ENCODE data around the gene SETMAR. TPM values are rescaled to one million over a fixed set of nuclear protein-coding genes. Genes with fewer than 3 reads are reported as not detected.
"Not testable (repeated sequence)": the region's sequence is repeated elsewhere in the genome, so short reads cannot be mapped to it uniquely, and the experiment has no call there.

SETMAR gene
- 10 to 100 TPM in 1 of 2 donors, 1 to 10 TPM in 1; 7.1 to 12.4 TPM for total RNA-seq

GRCh38 chr3:4303187-4304123 is at the start of gene SETMAR:
Gene SETMAR, plus strand, starts transcription at chr3:4303369. Its CDS starts 2 bp downstream, at chr3:4303371.
- peak; percentile 98 for ATAC-seq (replicated peaks)
- H3K4me3 Mint-ChIP-seq = peak within 1 kb of the TSS; percentile 89
- no peaks in the 10 kb centered on the region for H3K9me3 Mint-ChIP-seq
- H3K36me3 Mint-ChIP-seq (ENCODE audit: low read depth) = peaks cover 10% of the 10 kb centered on the region
- no peaks in the 10 kb centered on the region for H3K27me3 Mint-ChIP-seq
- H3K4me1 Mint-ChIP-seq = peaks cover 5% of the 10 kb centered on the region
- peak within 1 kb of the TSS; percentile 90 for H3K27ac Mint-ChIP-seq

- ATAC-seq (replicated peaks) = no peak
- Mint-ChIP-seq H3K27ac (no peak overlapping the region), H3K36me3 (ENCODE audit: low read depth) (no peaks in the 10 kb centered on the region), H3K4me1 (no peaks in the 10 kb centered on the region), H3K27me3 (no peaks in the 10 kb centered on the region), H3K4me3 (no peak overlapping the region), H3K9me3 (no peaks in the 10 kb centered on the region)
These were observed 41.8 kb upstream of the SETMAR start for GRCh38 chr3:4261406-4261805.

GRCh38 chr3:4264040-4264439 is 39.1 kb upstream of the SETMAR start:
- ATAC-seq (replicated peaks) = no peak
- no peaks in the 10 kb centered on the region for H3K9me3 Mint-ChIP-seq
- H3K27me3 Mint-ChIP-seq = no peaks in the 10 kb centered on the region
- H3K4me1 Mint-ChIP-seq = no peaks in the 10 kb centered on the region
- H3K27ac Mint-ChIP-seq = no peak overlapping the region
- H3K4me3 Mint-ChIP-seq = no peak overlapping the region
- H3K36me3 Mint-ChIP-seq (ENCODE audit: low read depth) = no peaks in the 10 kb centered on the region

- H3K27me3 Mint-ChIP-seq = no peaks in the 10 kb centered on the region
- no peak for ATAC-seq (replicated peaks)
- no peak overlapping the region for H3K4me3 Mint-ChIP-seq
- H3K9me3 Mint-ChIP-seq = no peaks in the 10 kb centered on the region
- peaks cover 5% of the 10 kb centered on the region for H3K4me1 Mint-ChIP-seq
- H3K27ac Mint-ChIP-seq = no peak overlapping the region
- H3K36me3 Mint-ChIP-seq (ENCODE audit: low read depth) = no peaks in the 10 kb centered on the region
These were observed 32.4 kb upstream of the SETMAR start for GRCh38 chr3:4270720-4271119.

DNA sequence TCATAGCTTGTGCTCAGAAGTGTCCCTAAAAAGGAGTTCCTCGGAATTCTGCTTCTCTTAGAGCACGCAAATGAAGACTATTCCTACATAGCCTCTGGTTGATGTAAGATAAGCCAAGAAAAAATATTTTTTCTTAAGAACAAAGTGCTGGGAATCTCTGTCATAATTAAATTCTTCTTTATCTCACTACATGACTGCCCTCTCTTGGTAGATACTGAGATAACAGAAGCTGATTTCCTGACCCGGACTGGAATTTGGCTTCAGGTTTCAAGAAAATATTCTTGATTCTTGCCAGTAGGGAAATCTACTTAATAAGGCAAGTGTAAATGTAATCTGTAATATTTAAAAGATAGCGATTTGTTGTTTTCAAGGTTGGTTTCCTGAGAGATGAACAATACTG is 31.3 kb upstream of the SETMAR start:
- Mint-ChIP-seq H3K27ac (no peak overlapping the region), H3K4me3 (no peak overlapping the region), H3K9me3 (no peaks in the 10 kb centered on the region), H3K4me1 (peaks cover 5% of the 10 kb centered on the region), H3K36me3 (ENCODE audit: low read depth) (no peaks in the 10 kb centered on the region), H3K27me3 (no peaks in the 10 kb centered on the region)
- no peak for ATAC-seq (replicated peaks)

- Mint-ChIP-seq H3K4me1 (no peaks in the 10 kb centered on the region), H3K36me3 (ENCODE audit: low read depth) (no peaks in the 10 kb centered on the region), H3K9me3 (no peaks in the 10 kb centered on the region), H3K27ac (no peak overlapping the region), H3K4me3 (no peak overlapping the region), H3K27me3 (no peaks in the 10 kb centered on the region)
- no peak for ATAC-seq (replicated peaks)
These were observed 23.6 kb upstream of the SETMAR start for GRCh38 chr3:4279516-4280105.

- no peak overlapping the region for H3K27ac Mint-ChIP-seq
- H3K27me3 Mint-ChIP-seq = no peaks in the 10 kb centered on the region
- no peaks in the 10 kb centered on the region for H3K36me3 Mint-ChIP-seq (ENCODE audit: low read depth)
- no peaks in the 10 kb centered on the region for H3K4me1 Mint-ChIP-seq
- H3K4me3 Mint-ChIP-seq = no peak overlapping the region
- no peaks in the 10 kb centered on the region for H3K9me3 Mint-ChIP-seq
- no peak for ATAC-seq (replicated peaks)
These were observed 21.2 kb upstream of the SETMAR start for GRCh38 chr3:4281991-4282390.

GRCh38 chr3:4284865-4285264 is 18.3 kb upstream of the SETMAR start:
- Mint-ChIP-seq H3K27me3 (no peaks in the 10 kb centered on the region), H3K9me3 (no peaks in the 10 kb centered on the region), H3K4me1 (no peaks in the 10 kb centered on the region), H3K4me3 (no peak overlapping the region), H3K36me3 (ENCODE audit: low read depth) (no peaks in the 10 kb centered on the region), H3K27ac (no peak overlapping the region)
- no peak for ATAC-seq (replicated peaks)

GRCh38 chr3:4289044-4289443 is 14.1 kb upstream of the SETMAR start:
- H3K27me3 Mint-ChIP-seq = no peaks in the 10 kb centered on the region
- H3K9me3 Mint-ChIP-seq = no peaks in the 10 kb centered on the region
- ATAC-seq (replicated peaks) = no peak
- no peak overlapping the region for H3K27ac Mint-ChIP-seq
- H3K4me1 Mint-ChIP-seq = no peaks in the 10 kb centered on the region
- H3K36me3 Mint-ChIP-seq (ENCODE audit: low read depth) = no peaks in the 10 kb centered on the region
- H3K4me3 Mint-ChIP-seq = no peak overlapping the region

DNA sequence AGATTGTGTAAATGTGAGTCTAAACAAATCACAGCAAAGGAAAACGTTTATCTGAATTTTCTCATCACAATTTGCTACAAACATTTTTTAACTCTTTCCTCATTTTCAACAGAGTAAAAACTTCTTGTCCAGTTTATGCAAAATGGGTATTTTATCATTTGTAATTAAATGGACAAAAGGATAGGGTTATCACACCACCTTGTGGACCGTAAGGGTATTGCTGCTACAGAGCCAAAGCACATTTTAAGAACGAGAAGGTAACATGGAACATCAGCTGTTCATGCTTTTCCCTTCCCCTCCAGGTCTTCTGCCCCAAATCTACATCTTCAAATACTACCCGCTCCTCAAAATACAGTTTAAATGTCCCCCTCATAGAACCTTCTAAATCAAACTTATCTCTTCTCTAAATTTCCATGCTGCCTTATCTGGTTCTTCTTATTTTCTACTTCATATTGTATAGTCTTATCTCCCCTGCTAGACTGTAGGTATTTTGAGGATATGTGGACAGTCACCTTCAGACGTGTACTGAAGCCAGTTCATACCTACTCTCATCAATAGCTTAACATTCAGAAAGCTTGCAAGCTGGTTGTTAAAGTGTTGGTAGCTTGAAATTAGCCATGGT is 12.8 kb upstream of the SETMAR start:
- Mint-ChIP-seq H3K4me1 (no peaks in the 10 kb centered on the region), H3K27me3 (no peaks in the 10 kb centered on the region), H3K9me3 (no peaks in the 10 kb centered on the region), H3K36me3 (ENCODE audit: low read depth) (no peaks in the 10 kb centered on the region), H3K4me3 (no peak overlapping the region), H3K27ac (no peak overlapping the region)
- ATAC-seq (replicated peaks) = no peak

DNA sequence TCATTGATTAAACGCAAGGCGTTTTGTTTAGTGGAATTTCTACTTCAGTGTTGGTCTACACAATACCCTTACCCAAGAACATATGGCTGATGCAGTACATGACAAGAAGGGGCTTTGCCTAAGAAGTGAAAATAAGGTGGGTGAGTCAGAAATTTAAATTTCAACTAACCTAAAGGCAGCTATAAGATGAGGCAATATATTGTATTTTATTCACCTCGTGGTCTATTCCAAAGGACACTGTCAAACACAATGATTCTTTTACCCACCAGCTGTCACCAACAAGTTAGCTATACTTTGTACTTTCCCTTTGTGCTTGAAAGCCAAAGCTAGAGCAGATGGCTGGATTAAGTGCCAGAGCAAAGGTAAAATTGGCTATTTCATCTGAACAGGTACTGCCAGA is 10.9 kb upstream of the SETMAR start:
- Mint-ChIP-seq H3K9me3 (no peaks in the 10 kb centered on the region), H3K4me3 (no peak overlapping the region), H3K27me3 (no peaks in the 10 kb centered on the region), H3K36me3 (ENCODE audit: low read depth) (no peaks in the 10 kb centered on the region), H3K4me1 (no peaks in the 10 kb centered on the region), H3K27ac (no peak overlapping the region)
- no peak for ATAC-seq (replicated peaks)

DNA sequence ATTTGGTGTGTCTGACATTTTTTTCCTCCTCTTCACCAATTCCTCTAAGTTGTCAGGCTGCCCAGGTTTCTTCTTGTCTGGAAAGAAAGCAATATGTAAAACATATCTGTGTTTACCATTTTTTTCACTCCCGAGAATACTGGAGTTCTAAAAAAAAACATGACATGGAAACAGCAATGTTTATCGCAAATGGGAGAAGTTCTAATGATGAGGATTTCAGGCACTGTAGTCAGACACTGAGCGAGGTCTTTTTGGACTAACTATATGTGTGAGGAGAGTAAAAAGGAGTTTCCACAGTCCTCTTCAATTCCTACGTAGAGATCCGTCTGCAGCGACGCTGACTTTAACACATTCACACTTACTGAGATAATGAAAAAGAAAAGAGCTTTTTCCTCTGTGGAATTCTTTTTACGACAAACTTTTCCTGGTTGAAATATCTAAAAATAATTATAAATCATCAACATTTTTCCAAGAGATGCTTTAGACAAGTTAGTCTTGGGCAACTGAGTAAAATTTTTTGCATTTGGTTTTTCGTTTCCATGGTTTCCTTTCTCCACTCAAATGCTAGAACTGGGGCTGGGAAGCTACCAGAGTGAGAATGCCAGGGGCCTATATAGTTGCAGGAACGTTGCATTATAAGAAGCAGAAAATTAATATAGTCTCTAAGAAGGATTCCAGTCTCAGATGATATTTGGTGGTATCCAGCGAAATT is 8.4 kb upstream of the SETMAR start:
- Mint-ChIP-seq H3K4me3 (no peak overlapping the region), H3K9me3 (no peaks in the 10 kb centered on the region), H3K27me3 (no peaks in the 10 kb centered on the region), H3K27ac (no peak overlapping the region), H3K36me3 (ENCODE audit: low read depth) (no peaks in the 10 kb centered on the region), H3K4me1 (no peaks in the 10 kb centered on the region)
- no peak for ATAC-seq (replicated peaks)

GRCh38 chr3:4296454-4296853 is 6.7 kb upstream of the SETMAR start:
- H3K9me3 Mint-ChIP-seq; ATAC-seq (replicated peaks); H3K4me3 Mint-ChIP-seq; H3K4me1 Mint-ChIP-seq; H3K27me3 Mint-ChIP-seq; H3K27ac Mint-ChIP-seq; H3K36me3 Mint-ChIP-seq (ENCODE audit: low read depth): not testable (repeated sequence)

GRCh38 chr3:4297486-4297885 is 5.7 kb upstream of the SETMAR start:
- H3K9me3 Mint-ChIP-seq = no peaks in the 10 kb centered on the region
- H3K4me1 Mint-ChIP-seq = no peaks in the 10 kb centered on the region
- no peak overlapping the region for H3K4me3 Mint-ChIP-seq
- H3K36me3 Mint-ChIP-seq (ENCODE audit: low read depth) = no peaks in the 10 kb centered on the region
- no peak for ATAC-seq (replicated peaks)
- no peak overlapping the region for H3K27ac Mint-ChIP-seq
- no peaks in the 10 kb centered on the region for H3K27me3 Mint-ChIP-seq

All from activated T-helper 17 cell treated with anti-CD3 and anti-CD28 coated beads, Interleukin-2, amount 50 U/mL, for 72 hours (primary cell).